GF-D8 (cell line): ENCODE results near the gene SARS1.

Experiments used
- DNase-seq: peaks from one replicate; lab custom pipeline; 2025; lab: John Stamatoyannopoulos, UW

SARS1 gene

DNA sequence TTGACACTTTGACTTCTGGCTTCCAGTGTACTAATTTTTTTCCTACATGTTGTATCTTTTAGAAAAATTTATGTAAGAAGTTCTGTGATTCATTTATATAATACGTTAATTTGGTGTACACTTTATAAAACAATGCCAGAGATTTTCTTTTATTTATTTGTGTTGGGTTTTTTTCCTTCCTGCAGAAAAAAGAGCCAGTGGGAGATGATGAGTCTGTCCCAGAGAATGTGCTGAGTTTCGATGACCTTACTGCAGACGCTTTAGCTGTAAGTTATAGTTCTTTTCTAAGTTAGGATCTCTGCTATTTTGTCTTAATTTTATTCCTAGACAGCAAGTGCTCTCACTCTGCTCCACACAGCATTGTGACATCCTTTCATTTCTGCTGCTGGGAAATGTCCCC lies 14.4 kb downstream of the SARS1 start:
- no peak for DNase-seq

- no peak for DNase-seq
Observed at GRCh38 chr1:109229531-109230127, 15.9 kb downstream of the SARS1 start.

- DNase-seq, result no peak
Observed at GRCh38 chr1:109231066-109231465, 17.3 kb downstream of the SARS1 start.

- DNase-seq, result no peak
Observed at GRCh38 chr1:109235137-109235536, 21.4 kb downstream of the SARS1 start.

DNA sequence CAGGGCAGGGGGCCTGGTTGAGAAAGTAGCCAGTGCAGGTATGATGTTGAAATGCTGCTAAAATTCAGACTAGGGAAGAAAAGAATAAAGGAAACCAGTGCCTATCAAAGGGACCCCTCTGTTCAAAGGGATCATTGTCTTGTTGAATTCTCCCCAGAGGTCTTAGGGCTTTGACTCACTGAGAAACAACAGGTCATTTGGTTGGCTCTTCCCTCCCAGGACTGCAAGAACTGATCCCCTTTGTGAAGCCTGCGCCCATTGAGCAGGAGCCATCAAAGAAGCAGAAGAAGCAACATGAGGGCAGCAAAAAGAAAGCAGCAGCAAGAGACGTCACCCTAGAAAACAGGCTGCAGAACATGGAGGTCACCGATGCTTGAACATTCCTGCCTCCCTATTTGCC lies 23.8 kb downstream of the SARS1 start:
- DNase-seq, result no peak

GRCh38 chr1:109238382-109238781 lies 24.7 kb downstream of the SARS1 start:
- no peak for DNase-seq

GRCh38 chr1:109239047-109239408 lies 25.3 kb downstream of the SARS1 start:
- no peak for DNase-seq

GRCh38 chr1:109239409-109240068 lies 25.8 kb downstream of the SARS1 start:
- no peak for DNase-seq

GRCh38 chr1:109240158-109241152 lies 26.7 kb downstream of the SARS1 start:
- DNase-seq, result no peak

DNA sequence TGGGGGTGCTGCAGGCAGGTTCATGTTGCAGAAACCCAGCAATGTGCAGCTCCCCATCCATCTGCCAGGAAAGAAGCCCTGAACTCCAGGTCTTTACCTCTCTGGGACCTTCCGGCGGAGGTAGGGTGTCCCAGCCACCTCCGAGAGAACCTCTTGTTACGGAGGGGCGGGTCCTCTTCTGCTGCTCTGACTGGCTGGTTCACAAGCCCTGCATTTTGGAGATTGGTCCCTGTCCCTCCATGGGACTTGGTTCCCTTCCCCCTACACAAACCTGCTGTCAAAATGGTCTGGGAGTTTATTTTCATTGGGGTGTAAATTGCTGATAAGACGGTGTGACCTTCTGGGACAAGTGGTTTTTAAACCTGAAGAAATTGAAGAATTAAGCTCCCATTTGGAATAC lies 27.6 kb downstream of the SARS1 start:
- DNase-seq, result no peak

DNA sequence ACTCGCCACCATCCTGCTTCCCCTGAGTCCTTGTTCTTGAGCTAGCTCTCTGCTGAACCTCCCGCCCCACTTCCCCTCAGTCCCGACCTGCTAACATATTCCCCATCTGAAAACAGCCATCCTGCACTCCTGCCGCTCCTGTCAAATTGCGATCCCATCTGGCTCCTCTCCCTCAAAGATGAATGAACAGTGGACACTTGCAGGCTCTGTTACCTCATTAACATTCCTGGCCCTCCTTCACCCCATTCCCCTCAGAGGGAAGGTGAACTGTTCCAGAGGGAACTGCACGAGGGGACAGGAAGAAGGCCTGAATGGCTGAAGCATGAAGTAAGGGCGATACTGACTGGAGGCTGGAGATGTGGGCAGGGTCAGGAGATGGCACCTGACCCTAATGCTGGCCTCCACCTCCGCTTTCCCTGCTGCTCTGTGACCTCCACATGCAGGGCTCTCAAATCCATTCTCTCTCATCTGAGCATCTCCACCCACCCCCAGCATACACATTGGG lies 28.2 kb downstream of the SARS1 start:
- no peak for DNase-seq

DNA sequence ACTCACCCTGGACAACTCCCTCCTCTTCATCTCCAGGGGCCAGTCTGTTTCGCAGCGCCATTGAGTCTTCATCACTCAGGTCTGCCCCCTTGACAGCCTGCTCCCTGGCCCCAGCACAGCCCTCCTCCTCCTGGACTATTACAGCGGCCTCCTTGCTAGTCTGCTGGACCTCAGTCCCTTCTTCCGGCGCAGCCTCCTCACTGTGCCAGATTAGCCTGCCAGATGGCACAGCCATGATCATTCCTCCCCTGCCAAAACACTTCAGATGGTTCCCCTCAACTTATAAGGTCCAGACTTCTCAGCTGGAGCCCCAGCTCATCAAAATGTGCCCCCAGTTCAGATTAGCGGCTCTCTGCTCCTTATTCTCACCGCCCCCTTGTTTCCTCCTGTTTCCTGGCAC lies 28.7 kb downstream of the SARS1 start:
- no peak for DNase-seq

GRCh38 chr1:109243221-109243620 lies 29.5 kb downstream of the SARS1 start:
- DNase-seq, result no peak

DNA sequence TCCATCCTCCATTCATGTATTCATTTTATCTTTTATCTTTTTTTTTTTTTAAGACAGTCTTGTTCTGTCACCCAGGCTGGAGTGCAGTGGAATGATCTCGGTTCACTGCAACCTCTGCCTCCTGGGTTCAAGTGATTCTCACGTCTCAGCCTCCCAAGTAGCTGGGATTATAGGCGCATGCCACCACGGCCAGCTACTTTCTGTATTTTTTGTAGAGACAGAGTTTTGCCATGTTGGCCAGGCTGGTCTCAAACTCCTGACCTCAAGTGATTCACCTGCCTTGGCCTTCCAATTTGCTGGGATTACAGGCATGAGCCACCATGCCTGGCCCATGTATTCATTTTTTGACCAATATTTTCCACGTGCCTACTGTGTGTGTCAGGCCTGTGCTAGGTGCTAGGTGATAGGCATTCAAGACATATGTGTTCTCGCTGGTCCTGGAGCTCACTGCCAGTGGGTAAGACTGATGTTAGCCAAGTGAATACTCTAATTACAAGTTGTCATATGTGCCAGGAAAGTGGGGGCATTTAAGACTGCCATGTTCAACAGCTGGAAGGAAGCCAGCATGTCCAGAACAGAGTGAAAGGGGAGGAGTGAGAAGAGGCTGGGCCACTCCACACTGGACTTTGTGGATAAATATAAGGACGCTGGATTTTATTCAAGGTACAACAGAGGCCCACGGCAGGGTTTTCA lies 30.3 kb downstream of the SARS1 start:
- DNase-seq, result no peak

GRCh38 chr1:109246141-109246551 lies 32.4 kb downstream of the SARS1 start:
- DNase-seq, result no peak

GRCh38 chr1:109247401-109248365 lies 34.0 kb downstream of the SARS1 start:
- no peak for DNase-seq

DNA sequence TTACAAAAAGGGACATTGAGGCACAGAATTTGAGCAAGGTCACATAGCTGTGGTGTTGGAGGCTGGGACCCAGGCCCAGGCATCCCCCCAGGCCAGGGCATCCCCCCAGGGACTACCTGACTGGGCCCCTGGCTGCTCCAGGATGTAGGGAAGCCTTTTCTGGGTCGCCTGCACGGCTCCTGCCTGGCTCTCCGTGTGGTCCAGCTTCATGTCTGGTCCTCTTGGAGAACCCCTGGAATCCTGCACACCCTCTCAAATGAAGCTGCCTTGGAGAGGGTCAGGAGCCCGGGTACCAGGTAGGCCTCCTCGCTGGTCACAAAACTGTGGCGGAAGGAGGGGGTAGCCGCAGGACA lies 34.7 kb downstream of the SARS1 start:
- no peak for DNase-seq

GRCh38 chr1:109248797-109249629 lies 35.3 kb downstream of the SARS1 start, which contains the start of gene CELSR2:
Gene CELSR2, plus strand, starts transcription at chr1:109249539. Its CDS starts 541 bp downstream, at chr1:109250080.
- DNase-seq, result no peak

- DNase-seq, result no peak
Observed at GRCh38 chr1:109249654-109250401, 36.1 kb downstream of the SARS1 start.
